ENCODE results near the gene HNRNPK. TPM values are rescaled to one million over a fixed set of nuclear protein-coding genes. Genes with fewer than 3 reads are reported as not detected.

The HNRNPK gene
- total RNA-seq, 1 experiment from 2014 or later, result 583 TPM

DNA sequence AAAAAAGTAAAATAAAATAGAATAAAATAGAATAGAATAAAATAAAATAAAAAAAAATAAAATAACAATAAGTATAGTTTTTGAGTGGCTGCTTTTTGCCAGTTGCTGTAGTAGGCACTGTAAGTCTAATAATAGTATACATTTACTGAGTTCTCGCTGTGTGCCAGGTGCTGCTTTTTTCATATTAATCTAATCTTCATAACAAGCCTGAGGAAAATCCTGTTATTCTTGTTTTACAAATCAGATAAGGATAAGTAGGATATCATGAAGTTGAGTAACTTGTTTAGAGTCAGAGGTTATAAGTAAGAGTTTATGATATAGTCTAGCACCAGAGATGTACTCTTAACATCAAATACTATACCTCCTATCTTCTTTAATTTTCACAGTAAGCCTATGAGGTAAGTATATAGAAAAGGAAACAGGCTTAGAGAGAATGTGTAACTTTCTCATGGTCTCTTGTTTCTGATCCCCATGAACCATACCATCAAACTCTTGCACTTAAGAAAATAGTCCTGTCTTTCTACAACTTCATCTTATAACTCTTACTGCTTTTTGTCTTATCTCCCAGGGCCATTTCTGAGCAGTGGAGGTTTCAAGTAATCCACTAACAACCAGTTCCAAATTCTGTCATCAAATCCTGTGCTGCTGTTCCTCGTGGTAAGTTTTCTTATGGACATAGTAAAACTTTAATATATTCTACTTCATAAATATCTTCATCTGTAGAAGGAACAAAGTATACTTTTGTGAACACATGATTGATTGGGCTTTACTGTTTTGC, 19.3 kb upstream of the HNRNPK start:
- Histone ChIP-seq H3K9me3 (ENCODE audit: low read length) (no peaks in the 10 kb centered on the region), H3K9me2 (replicated peaks; ENCODE audit: low read length) (no peaks in the 10 kb centered on the region), H3K36me3 (ENCODE audit: low read depth, low read length) (peaks cover 8% of the 10 kb centered on the region; the same call in 1 of the 2 replicates), H3K27me3 (ENCODE audit: low read length) (no peaks in the 10 kb centered on the region), H3K9ac (ENCODE audit: low read length) (no peak overlapping the region), H3K4me1 (ENCODE audit: insufficient read depth, low read length) (no peaks in the 10 kb centered on the region), H3K27ac (ENCODE audit: low read length) (no peak overlapping the region), H2AFZ (ENCODE audit: low read length) (no peak overlapping the region), H3K79me2 (ENCODE audit: low read length) (no peaks in the 10 kb centered on the region), H3K4me2 (ENCODE audit: low read length) (no peak overlapping the region), H3K4me3 (ENCODE audit: low read length) (no peak overlapping the region), H4K20me1 (ENCODE audit: low read length) (no peaks in the 10 kb centered on the region), H3F3A (ENCODE audit: low read length, unreplicated experiment) (no peaks in the 10 kb centered on the region)
- no peak for DNase-seq
- POLR2A ChIA-PET (ENCODE audit: unreplicated experiment), result no interaction called here
- CTCF ChIA-PET, result no interaction called here
- no peak for ATAC-seq
- BruUV-seq (replicated peaks), result no TSS peak
- intact Hi-C loops (cut with micrococcal nuclease), result no loop called here
- no peak for TF ChIP-seq EZH2phosphoT487 (IDR thresholded peaks at IDR 0.05; ENCODE audit: borderline replicate concordance, low read length)
- TF ChIP-seq EZH2 (IDR thresholded peaks at IDR 0.05; ENCODE audit: low read length, unreplicated experiment), result no peak
- TF ChIP-seq, protein P1, sequence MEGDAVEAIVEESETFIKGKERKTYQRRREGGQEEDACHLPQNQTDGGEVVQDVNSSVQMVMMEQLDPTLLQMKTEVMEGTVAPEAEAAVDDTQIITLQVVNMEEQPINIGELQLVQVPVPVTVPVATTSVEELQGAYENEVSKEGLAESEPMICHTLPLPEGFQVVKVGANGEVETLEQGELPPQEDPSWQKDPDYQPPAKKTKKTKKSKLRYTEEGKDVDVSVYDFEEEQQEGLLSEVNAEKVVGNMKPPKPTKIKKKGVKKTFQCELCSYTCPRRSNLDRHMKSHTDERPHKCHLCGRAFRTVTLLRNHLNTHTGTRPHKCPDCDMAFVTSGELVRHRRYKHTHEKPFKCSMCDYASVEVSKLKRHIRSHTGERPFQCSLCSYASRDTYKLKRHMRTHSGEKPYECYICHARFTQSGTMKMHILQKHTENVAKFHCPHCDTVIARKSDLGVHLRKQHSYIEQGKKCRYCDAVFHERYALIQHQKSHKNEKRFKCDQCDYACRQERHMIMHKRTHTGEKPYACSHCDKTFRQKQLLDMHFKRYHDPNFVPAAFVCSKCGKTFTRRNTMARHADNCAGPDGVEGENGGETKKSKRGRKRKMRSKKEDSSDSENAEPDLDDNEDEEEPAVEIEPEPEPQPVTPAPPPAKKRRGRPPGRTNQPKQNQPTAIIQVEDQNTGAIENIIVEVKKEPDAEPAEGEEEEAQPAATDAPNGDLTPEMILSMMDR (conservative IDR thresholded peaks at IDR 0.05; ENCODE audit: low read depth, low read length), result no peak

DNA sequence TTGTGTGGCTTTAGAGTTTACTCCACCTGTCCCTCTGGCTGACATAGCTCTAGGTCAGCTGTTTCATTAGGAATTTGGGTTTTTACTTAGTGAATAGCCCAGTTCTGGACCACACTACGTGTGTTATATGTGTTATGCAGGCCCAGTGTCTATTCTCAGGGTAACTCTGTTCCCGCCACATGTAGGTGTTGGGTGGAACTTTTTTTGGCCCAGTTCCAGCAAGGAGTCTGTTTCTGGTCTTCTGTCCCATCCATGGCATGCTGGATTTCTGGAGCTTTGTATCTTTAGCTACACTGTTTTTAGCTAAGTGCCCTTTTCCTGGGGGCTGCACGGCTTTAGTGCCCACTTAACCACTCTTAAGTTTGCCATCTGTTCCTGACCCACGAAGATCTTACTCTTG, 16.1 kb upstream of the HNRNPK start:
- ATAC-seq (no peak), DNase-seq (no peak)
- no TSS peak for BruUV-seq (replicated peaks)
- Histone ChIP-seq H3K9me3 (ENCODE audit: low read length) (no peaks in the 10 kb centered on the region), H3K27ac (ENCODE audit: low read length) (no peak overlapping the region), H3K4me1 (ENCODE audit: insufficient read depth, low read length) (peaks cover 11% of the 10 kb centered on the region), H2AFZ (ENCODE audit: low read length) (no peak overlapping the region), H4K20me1 (ENCODE audit: low read length) (no peaks in the 10 kb centered on the region), H3F3A (ENCODE audit: low read length, unreplicated experiment) (no peaks in the 10 kb centered on the region), H3K36me3 (ENCODE audit: low read depth, low read length) (no peaks in the 10 kb centered on the region), H3K9me2 (replicated peaks; ENCODE audit: low read length) (no peaks in the 10 kb centered on the region), H3K9ac (ENCODE audit: low read length) (no peak overlapping the region), H3K4me2 (ENCODE audit: low read length) (no peak overlapping the region), H3K4me3 (ENCODE audit: low read length) (no peak overlapping the region), H3K79me2 (ENCODE audit: low read length) (no peaks in the 10 kb centered on the region), H3K27me3 (ENCODE audit: low read length) (no peaks in the 10 kb centered on the region)
- POLR2A ChIA-PET (ENCODE audit: unreplicated experiment), result no interaction called here
- CTCF ChIA-PET, result interaction anchor here (0.6 kb wide), 1 partner anchor 177 kb away, joined by 3 read pairs; no protein-coding TSS in a partner anchor
- intact Hi-C loops (cut with micrococcal nuclease), result no loop called here
- TF ChIP-seq, protein P1 (conservative IDR thresholded peaks at IDR 0.05; ENCODE audit: low read depth, low read length), result no peak
- TF ChIP-seq EZH2phosphoT487 (IDR thresholded peaks at IDR 0.05; ENCODE audit: borderline replicate concordance, low read length) (no peak), EZH2 (IDR thresholded peaks at IDR 0.05; ENCODE audit: low read length, unreplicated experiment) (no peak)

DNA sequence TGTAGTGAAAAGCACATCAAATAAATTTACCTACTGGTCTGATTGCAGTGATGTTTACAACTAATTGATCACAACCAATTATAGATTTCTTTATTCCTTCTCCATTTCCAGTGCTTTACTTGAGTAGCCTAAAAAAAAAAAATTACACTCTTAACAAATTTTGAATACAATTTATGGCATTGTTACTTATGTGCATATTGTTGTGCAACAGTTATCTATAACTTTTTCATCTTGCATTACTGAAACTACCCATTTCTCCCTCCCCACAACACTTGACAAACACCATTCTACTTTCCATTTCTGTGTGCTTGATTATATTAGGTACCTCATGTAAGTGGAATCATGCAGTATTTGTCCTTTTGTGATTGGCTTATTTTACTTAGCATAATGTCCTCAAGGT, 12.9 kb upstream of the HNRNPK start:
- Histone ChIP-seq H3K27ac (ENCODE audit: low read length) (no peak overlapping the region), H3K79me2 (ENCODE audit: low read length) (peaks cover 7% of the 10 kb centered on the region), H3K27me3 (ENCODE audit: low read length) (no peaks in the 10 kb centered on the region), H3K4me1 (ENCODE audit: insufficient read depth, low read length) (peaks cover 11% of the 10 kb centered on the region), H3K9me3 (ENCODE audit: low read length) (no peaks in the 10 kb centered on the region), H3K4me2 (ENCODE audit: low read length) (no peak overlapping the region), H4K20me1 (ENCODE audit: low read length) (no peaks in the 10 kb centered on the region), H3F3A (ENCODE audit: low read length, unreplicated experiment) (no peaks in the 10 kb centered on the region), H3K9ac (ENCODE audit: low read length) (no peak overlapping the region), H3K36me3 (ENCODE audit: low read depth, low read length) (no peaks in the 10 kb centered on the region), H3K4me3 (ENCODE audit: low read length) (no peak overlapping the region), H3K9me2 (replicated peaks; ENCODE audit: low read length) (no peaks in the 10 kb centered on the region), H2AFZ (ENCODE audit: low read length) (no peak overlapping the region)
- no TSS peak for BruUV-seq (replicated peaks)
- no peak for ATAC-seq
- ChIA-PET POLR2A (ENCODE audit: unreplicated experiment) (no interaction called here), CTCF (no interaction called here)
- intact Hi-C loops (cut with micrococcal nuclease), result loop anchor here (1.0 to 5.0 kb wide), 2 partner anchors 179 to 268 kb away; no protein-coding TSS in a partner anchor
- TF ChIP-seq, protein P1 (conservative IDR thresholded peaks at IDR 0.05; ENCODE audit: low read depth, low read length), result no peak
- TF ChIP-seq EZH2 (IDR thresholded peaks at IDR 0.05; ENCODE audit: low read length, unreplicated experiment), result no peak
- no peak for TF ChIP-seq EZH2phosphoT487 (IDR thresholded peaks at IDR 0.05; ENCODE audit: borderline replicate concordance, low read length)
- no peak for DNase-seq

All from PC-3 (cell line).